Measurements from ENCODE around the gene METTL8.

DNA sequence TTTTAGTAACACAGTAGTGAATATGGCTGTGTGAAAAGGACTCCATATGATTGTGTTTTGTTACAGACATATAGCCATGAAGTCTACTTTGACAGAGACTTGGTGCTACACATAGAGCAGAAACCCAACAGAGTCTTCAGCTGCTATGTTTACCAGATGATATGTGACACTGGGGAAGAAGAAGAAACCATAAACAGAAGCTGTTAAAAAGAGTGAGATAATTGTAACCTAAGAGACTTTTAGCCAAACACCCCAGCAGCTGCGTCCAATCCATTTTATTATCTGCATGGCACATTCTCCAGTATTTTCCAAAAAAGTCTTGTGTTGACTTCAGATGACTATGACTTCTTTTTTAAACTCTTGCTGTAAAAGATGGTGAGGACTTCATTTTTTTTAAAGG, 47.1 kb upstream of the METTL8 start:
- TF ChIP-seq POLR2A (IDR thresholded peaks at IDR 0.05; ENCODE audit: low read depth, low read length) (no peak), POLR2AphosphoS5 (IDR thresholded peaks at IDR 0.05; ENCODE audit: low read depth, low read length) (no peak), POU2F2 (IDR thresholded peaks at IDR 0.05; ENCODE audit: low read depth, low read length) (no peak), SPI1 (IDR thresholded peaks at IDR 0.05; ENCODE audit: low read depth, low read length) (no peak), TAF1 (IDR thresholded peaks at IDR 0.05; ENCODE audit: low read depth, low read length) (no peak)

All from GM12891 (cell line).